NCI-H82 (cell line): ENCODE measurements around the gene CFAP74.
A peak's percentile ranks its signal among the peaks of the same experiment; 100 is the strongest.

ENCODE experiments used
- DNase-seq: peaks from one replicate; lab custom pipeline; 2025; lab: John Stamatoyannopoulos, UW

CFAP74 gene

DNA sequence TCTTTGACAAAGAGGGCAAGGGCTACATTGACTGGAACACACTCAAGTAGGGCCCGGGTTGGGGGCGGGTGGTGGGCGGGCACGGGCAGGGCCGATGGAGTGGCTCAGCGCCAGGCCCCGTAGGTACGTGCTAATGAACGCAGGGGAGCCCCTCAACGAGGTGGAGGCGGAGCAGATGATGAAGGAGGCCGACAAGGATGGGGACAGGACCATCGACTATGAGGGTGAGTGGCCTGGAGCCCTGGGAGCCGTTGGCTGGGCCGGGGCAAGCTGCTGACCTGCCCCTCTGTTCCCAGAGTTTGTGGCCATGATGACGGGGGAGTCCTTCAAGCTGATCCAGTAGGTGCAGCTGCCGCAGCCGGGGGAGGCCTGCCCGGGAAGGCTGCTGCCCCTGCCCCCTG, 86.7 kb downstream of the CFAP74 start:
- no peak for DNase-seq

DNA sequence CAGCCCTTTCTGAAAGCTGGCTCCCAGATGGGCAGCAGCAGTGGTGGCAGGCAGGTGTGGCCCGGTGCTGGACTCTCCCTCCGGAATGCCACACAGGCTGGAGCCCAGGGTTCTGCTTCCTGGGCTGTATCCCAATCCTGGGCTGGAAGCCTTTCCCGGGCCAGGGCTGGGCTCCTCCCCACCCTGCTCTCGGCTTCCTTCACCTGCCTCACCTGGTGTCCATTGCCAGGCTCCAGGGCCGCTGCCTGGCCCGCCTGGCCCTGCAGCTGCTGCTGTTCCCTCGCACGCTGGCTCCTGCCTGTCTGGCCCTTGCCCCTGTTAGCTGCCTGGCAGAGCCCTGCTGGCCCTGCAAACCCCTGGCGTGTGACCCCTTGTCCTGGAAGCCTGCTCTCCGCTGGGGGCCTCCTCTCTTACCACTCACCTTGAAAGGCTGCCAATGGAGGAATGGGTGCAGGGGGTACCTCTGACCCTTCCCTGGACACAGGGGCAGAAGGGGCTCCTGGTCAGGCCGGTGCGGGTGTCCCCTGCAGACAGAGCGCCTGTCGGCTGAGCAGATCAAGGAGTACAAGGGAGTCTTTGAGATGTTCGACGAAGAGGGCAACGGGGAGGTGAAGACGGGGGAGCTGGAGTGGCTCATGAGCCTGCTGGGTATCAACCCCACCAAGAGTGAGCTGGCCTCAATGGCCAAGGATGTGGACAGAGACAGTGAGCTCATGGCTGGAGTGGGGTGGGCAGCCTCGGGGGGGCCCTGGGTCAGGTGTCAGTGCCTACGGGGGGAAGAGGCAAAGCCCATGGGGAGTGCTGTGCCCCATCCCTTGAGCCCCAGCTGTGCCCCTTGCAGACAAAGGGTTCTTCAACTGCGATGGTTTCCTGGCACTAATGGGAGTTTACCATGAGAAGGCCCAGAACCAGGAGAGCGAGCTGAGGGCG, 87.4 kb downstream of the CFAP74 start:
- no peak for DNase-seq

DNA sequence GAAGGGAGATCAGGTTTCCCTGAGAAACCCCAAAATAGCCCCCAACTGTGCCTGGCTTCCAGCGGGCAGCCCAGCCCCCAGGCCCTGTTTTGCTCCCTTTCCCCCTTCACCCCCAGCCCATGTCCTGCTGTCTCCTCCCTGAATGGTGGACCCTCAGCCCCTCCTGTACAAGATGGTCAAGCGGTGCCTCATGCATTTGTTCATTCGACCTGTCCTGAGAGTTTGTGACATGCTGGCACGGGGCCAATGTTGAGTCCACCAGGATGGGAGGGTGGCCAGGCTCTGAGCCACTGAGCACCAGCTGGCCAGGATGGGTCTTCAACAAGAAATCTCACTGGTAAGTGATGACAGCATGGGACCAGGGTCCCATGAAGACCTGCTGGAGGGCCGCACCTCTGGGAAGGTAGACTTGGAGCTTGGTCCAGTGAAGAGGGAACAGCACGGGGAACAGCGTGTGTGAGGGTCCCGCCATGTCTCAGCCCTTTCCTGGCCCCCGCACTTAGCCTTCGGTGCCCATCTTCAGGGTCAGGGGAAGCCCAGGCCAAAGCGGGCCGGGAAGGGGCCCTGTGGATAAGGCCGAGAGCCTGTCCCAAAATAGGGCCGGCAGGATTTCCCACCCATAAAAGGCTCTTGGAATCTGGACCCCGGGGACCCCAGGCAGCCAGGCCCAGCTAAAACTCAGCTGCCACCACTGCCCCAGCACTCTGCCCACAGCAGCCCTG, 88.5 kb downstream of the CFAP74 start, which contains the start of gene CALML6:
CALML6 (plus strand) TSS at position 290 of the 722 bp plus-strand sequence; CDS start at position 311, 21 bp downstream.
- no peak for DNase-seq

DNA sequence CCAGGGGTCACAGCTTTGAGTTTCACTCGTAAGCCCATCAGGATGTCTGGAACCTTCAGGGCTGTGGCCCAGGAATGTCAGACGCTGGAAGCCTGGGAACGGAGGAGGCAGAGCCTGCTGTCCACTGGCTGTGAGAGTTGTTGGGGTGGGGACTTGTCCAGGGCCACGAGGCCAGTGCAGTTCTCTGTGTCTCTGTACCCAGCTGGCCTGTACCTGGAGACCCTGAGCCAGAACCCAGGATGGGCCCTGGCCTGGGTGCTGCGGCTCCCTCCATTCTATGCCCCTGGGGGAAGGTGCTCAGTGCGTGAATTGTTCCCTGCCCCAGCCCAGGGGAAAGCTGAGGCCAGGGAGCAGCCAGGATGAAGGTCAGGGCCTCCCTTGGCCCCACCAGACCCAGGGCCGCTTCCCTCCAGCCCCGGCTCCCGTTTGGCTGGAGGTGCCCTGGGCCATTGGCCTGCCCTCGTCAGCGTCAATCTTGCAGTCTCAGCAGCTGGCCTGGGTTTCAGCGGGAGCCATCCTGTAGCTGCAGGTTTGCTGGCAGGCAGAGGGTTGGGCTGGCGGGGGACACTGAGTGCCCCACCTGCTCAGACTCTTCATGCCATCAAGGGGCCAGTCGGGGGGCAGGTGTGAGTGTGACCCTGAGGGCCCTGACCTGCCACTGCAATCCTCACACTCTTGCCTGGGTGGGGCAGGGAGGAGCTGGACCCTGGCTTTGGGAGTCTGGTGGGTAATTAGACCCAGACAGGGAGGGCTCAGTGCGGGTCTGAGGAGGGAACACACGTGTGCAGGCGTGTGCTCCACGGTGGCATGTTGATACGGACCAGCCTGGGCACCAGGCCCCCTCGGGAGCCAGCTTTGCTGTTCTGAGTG, 89.2 kb downstream of the CFAP74 start:
- DNase-seq, result no peak

DNA sequence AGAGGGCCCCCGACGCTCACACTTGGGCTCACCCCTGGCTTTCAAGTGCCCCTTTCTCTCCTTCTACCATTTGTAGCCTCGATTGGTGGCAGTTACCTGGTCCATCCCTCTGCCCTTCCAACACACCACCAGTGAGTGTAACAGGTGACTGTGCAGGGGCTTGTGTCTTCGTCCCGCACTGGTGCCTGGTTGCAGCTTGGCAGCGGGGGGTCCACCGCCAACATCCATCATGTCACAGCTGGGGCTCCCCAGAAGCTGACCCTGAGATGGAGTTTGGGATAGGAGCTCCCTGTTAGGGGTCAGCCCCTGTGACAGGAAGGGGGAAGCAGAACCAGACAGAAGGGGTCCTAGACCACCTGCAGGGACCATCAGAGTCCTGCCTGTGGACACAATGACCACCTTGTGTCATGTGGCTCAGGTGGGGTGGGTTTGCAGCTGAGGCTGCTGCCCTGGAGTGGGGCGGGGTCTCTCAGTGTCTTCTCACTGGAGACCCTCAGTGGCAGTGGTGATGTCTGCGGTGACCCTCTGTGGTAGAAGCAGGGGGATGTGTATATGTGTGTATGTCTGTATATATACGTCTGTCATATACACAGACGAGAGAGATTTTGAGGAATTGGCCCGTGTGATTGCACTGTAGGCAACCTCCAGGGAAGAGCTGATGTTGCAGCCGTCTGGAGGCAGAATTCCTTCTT, 92.1 kb downstream of the CFAP74 start:
- no peak for DNase-seq

DNA sequence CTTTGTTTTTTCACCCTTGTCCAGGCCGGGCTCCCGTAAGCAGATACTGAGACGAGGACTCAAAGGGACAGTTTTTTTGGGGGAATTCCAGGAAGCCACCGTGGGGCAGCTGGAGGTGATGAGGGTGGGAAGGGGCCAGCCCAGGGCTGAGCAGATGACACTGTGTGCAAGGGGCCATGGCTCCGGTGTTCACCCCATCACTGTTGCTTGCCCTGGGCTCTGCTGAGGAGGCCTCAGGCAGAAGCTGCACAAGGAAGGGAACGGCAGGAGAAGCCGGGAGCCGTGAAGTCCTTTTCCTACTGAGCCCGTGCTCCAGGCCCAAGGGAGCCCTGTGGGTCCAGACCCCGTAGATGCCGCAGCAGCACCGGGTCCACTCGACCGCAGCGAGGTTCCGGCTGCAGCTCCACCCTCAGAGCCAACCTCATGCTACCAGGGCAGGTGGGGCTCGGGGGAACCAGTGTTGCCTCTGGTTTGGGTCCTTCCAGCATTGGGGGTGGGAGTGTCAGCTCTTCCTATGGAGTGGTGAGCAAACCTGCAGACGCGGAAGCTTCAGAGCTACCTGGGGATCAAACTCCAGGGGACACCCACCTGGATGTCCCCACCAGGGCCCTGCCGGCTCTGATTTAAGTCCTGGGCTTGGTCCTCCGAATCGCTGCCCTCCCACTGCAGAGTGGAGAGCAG, 92.8 kb downstream of the CFAP74 start:
- no peak for DNase-seq

DNA sequence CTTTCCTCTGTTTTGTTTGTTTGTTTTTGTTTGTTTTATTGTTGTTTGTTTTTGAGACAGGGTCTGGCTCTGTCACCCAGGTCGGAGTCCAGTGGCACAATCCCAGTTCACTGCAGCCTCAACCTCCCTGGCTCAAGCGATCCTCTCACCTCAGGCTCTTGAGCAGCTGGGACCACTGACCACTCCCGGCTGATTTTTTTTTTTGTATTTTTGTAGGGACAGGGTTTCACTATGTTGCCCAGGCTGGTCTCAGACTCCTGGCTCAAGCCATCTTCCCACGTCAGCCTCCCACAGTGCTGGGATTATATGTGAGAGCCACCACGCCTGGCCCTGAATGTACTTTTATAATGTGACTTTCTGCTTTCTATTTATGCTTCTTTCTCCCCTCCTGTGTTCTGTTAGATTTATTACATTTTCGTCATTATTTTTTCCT, 93.5 kb downstream of the CFAP74 start:
- DNase-seq, result no peak

DNA sequence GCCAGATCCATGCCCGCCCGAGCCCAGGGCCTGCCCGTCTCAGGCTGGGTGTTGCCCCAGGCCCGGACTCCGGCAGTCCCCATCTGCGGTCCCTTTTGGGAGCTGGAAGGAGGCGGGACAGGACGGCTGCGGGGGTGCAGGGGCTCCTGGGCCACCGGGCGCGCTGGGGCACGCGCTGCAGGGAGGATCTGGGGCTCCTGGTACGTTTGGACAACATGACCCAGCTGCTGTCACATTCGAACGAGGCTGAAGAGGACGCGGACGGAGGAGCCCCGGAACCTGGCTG, 95.1 kb downstream of the CFAP74 start:
- DNase-seq, result no peak

DNA sequence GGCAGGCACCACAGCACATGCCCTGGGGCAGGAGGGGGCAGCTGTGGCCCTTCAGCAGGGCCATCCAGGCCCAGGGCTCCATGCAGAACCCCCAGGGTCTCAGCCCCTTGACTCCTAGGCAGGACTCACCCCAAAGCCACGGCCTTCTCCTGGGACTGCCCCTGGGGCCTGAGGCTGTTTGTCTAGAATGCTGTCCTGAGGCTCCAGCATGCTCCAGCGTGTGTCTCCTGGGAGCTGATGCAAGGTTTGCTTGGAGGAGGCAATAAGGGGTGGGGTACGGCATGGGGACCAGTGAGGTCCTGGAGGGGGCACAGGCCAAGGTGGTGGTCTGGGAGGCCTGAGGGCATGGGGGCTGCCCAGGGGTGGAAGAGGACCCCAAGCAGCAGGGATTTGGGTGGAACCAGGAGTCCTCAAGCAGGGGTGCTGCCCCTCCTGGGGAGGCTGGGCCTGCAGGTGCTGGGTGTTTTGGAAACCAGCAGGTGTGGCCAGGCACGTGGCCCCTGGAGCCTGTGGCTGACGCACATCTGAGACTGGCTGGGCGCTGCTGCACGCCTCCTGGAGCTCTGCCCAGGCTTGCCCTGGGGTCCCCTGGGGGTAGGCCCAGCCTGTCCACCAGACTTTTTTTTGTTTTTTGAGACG, 96.4 kb downstream of the CFAP74 start:
- no peak for DNase-seq

DNA sequence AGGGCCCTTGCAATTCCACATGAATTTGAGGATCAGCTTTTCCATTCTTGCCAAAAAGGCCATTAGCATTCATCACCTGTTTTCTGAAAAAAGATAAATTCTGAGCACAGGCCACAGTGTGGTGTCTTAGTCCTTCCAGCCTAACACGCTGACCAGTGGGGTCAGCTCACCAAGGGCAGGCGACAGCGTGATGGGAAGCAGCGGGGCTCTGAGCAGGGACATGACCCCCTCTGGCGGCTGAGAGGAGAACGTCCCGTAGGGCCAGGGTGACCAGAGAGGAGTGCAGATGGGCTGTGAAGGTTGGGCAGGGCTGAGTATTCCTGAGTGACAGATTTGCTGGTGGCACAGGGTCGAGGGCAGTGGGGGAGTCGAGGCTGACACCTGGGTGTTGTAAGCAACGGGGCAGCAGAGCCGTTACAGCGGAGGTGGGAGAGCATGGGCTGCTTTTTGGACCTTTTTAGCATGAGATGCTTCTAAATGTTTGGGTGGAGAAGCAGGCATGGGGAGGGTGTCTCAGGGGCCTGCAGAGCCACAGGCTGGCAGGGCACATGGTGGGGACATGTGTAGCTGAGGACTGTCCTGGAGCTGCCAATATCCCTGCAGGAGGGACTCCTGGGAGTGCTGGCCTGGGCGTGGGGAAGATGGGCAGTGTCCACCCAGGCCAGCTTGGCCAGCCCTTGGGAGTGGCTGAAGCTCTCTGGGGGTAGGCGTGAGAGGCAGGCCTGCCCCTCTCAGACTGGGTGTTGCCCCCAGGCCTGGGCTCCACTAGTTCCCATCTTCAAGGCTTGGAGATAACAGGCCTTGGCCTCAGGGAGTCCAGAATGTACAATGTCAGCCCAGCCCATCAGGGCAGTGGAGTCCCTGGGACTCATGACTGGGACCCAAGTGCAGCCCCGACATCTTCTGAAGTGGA, 97.1 kb downstream of the CFAP74 start:
- DNase-seq, result peak; percentile 90

DNA sequence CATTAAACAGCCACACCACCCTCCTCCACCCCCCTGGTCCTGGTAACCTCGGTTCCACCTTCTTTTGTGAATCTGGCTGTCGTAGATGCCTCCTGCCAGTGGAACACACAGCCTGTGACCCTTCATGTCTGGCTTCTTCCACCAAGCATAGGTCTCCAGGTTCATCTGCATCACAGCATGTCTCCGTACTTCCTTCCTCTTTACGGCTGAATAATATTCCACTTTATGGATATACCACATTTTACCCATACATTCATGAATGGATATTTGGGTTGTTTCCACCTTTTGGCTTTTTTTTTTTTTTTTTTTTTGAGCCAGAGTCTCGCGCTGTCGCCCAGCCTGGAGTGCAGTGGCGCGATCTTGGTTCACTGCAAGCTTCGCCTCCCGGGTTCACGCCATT, 100.4 kb downstream of the CFAP74 start:
- DNase-seq, result no peak

DNA sequence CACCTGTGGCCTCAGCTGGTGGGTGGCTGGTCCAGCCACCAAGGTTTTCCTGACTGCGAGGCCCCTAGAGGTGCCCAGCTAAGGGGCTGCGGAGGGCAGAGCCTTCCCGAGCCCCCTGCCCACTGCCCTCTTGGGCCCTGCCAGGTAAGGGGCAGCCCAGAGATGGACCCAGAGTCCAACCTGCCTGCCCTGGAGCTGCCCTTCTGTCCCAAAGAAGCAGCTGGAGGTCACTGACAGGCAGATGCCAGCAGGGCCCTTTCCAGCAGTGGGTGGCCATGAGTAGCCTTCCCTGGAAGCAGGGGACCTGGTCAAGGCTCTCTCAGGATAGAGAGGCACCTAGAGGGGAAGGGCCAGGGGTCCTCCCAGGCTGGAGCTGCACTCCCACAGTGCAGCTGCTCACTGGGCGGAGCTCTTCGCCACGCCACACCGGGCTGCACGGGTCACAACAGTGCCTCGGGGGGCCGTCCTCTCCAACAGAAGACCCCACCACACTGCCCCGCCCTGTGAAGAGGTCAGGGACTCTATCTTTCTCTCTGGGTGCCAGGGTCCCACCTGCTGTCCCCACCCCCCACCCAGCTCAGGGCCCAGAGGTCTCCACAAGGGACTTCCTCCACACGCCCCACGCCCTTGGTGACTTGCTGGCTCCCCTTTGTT, 101.8 kb downstream of the CFAP74 start:
- DNase-seq, result no peak

DNA sequence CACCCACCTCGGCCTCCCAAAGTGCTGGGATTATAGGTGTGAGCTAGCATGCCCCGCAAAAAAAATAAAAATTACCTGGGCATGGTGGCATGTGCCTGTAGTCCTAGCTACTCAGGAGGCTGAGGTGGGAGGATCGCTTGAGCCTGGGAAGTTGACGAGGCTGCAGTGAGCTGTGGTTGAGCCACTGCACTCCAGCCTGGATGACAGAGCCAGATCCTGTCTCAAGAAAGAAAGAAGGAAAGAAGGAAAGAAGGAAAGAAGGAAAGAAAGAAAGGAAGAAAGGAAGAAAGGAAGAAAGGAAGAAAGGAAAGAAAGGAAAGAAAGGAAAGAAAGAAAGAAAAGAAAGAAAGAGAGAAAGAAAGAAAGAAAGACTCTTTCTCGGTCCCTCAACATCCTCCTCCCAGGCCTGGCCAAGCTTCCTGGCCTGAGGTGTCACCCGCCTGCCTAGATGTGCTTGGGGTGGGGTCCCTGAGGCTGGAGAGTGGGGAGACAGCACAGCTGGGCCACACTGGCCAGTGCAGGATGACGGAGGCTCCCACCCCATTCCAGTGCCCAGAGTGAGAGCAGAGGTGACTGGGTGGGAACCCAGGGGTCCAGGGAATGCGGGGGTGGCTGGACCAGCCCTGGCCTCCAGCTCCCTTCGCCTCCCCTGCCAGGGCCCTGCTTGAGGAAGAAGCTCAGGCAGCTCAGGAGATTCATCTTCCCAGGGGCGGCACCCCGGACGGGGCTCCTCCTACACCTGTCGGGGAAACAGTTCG, 102.5 kb downstream of the CFAP74 start:
- DNase-seq, result no peak

DNA sequence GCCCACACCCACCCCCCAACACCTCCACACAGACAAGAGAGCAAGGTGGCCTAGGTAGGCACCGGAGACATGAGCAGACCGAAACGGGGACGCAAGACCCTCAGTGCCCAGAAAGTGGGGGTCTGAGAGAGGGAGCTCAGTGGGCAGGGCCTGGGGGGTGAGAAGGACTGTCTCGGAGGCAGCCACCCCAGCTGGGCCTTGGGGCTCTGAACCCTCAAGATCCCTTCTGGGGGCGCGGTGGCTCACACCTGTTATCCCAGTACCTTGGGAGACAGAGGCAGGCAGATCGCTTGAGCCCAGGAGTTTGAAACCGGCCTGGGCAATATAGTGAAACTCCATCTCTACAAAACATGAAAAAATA, 103.6 kb downstream of the CFAP74 start:
- no peak for DNase-seq

DNA sequence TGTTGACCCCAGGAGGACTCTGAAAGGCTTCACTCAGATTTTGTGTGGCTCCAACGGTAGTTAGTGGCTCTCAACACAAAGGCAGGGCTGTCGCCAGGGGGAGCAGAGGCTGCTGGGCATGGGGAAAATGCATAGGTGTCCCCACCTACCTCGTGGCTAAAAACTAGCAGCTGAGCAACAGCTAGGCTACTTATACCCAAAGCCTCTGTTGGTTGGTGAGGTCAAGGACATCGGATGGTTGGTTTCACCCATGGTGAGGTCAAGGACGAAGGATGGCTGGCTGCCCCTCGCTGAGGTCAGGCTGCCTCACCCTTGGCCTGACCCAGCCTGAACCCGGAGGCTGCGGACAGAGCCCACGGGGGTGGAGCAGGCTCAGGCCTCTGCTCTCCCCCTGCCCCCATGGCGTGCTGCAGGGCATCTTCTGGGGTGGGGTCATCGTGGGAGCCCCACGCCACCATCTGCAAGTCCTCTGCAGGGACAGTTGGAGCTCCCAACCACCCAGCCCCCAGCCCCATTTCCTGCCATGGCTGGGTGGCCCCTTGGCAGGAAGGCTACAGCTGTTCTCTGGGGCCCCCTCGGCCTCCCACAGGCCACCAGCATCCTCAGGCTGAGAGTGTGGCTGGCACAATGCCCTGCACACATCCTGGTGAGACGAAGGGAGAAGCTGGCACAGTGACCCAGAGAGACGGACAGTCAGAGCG, 104.2 kb downstream of the CFAP74 start:
- DNase-seq, result peak; percentile 43

DNA sequence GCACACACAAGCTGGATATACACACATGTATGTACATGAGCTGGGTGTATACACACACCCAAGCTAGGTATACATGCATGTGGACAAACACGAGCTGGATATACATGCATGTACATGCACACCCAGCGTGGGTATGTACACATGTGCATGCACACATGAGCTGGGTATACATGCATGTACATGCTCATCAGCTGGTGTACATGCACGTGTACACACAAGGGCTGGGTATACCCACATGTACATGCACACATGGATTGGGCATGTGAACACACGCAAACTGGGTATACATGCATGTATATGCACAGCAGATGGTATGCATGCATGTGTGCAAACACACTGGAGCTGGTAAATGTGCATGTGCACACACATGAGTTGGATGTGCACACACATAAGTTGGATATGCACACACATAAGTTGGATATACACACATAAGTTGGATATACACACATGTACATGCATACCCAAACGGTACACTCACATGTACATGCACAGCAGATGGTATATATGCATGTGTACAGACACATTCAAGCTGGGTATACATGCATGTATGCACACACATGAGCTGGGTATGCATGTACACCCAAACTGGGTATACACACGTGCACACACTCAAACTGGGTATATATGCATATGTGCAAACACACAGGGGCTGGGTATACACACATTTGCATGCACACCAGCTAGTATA, 105.2 kb downstream of the CFAP74 start:
- DNase-seq, result no peak
